Left lung (tissue), 10 donors: ENCODE measurements around the gene KLC4. TPM values are rescaled to one million over a fixed set of nuclear protein-coding genes. Genes with fewer than 3 reads are reported as not detected.
"Not testable (repeated sequence)": the region's sequence is repeated elsewhere in the genome, so short reads cannot be mapped to it uniquely, and the experiment has no call there.

ENCODE experiments used
- ATAC-seq: fragments of 200-7000 bp; cut with Tn5 transposase; one replicate; pipeline ENCODE4 v1.9.1; 2020; ENCODE audit warnings: moderate library complexity
- DNase-seq, 4 donors: peaks; one replicate each; pipeline ENCODE4 v3.0.0-alpha.2; 2013 to 2020
- H3K27ac ChIP-seq, 2 donors: fragments of 200-600 bp; sonication (generic) in 1 of 2; one replicate each; pipeline versions ENCODE4 v1.5.0 to v1.8.0; 2020 to 2021
- H3K27me3 ChIP-seq, 2 donors: fragments of 200-600 bp; sonication (generic) in 1 of 2; one replicate each; pipeline versions ENCODE4 v1.5.0 to v1.8.0; 2020 to 2021
- H3K36me3 ChIP-seq, 2 donors: fragments of 200-600 bp; sonication (generic) in 1 of 2; one replicate each; pipeline versions ENCODE4 v1.5.0 to v1.8.0; 2020 to 2021
- H3K4me1 ChIP-seq, 2 donors: fragments of 200-600 bp; one replicate each; pipeline ENCODE4 v1.8.0; 2021
- H3K4me3 ChIP-seq, 2 donors: fragments of 200-600 bp; sonication (generic) in 1 of 2; one replicate each; pipeline versions ENCODE4 v1.5.0 to v1.8.0; 2020 to 2021; ENCODE audit warnings: mild to moderate bottlenecking in 1 of 2
- H3K9me3 ChIP-seq, 2 donors: fragments of 200-600 bp; sonication (generic) in 1 of 2; one replicate each; pipeline versions ENCODE4 v1.5.0 to v1.8.0; 2020 to 2021
- intact Hi-C, 2 donors: fragments of 100-400 bp; cut with DNase I; formaldehyde crosslinking; loops; one replicate each; pipeline versions ENCODE4 v1.11.2 to v1.14.2; 2022
- polyA plus RNA-seq, 6 donors: library from polyadenylated mRNA; unstranded; fragments of 120-200 nt; gene quantifications; one replicate each; pipeline ENCODE4 v1.2.1, GENCODE V29; 2013; ENCODE audit not compliant: insufficient read length in 6 of 6
- total RNA-seq, 2 donors: library from RNA; stranded (reverse); fragmentation: NEBNext Ultra II Directional; extraction: Animal tissue kit (Norgen Biotek cat#: 25700); gene quantifications; one replicate each; pipeline ENCODE4 v1.2.1, GENCODE V29; 2021
- TF ChIP-seq, protein P1 (sequence below), 2 donors: fragments of 200-600 bp; sonication (generic) in 1 of 2; IDR thresholded peaks; one replicate each; pipeline versions ENCODE4 v1.5.0 to v1.8.0; 2021; ENCODE audit warnings: antibody characterized with exemption in 2 of 2
- donor health status: DM: no; HTN: yes; CAD: no.
- donor health status: DM: no; HTN: no; CAD: no.

KLC4 gene
- total and polyA plus RNA-seq, 8 donors: 20.2 to 55.6 (median 51.3) TPM

- Histone ChIP-seq H3K27ac (peak overlapping the region in 1 of 2 donors; percentile 19), H3K9me3 (no peaks in the 10 kb centered on the region), H3K4me1 (peaks cover 12 to 19% of the 10 kb centered on the region in 2 donors), H3K4me3 (peak overlapping the region; percentile 63 to 85), H3K27me3 (peaks cover 0 to 31% of the 10 kb centered on the region in 2 donors), H3K36me3 (peaks cover 0 to 7% of the 10 kb centered on the region in 2 donors)
- ATAC-seq (no peak), DNase-seq (no peak)
- TF ChIP-seq, protein P1, sequence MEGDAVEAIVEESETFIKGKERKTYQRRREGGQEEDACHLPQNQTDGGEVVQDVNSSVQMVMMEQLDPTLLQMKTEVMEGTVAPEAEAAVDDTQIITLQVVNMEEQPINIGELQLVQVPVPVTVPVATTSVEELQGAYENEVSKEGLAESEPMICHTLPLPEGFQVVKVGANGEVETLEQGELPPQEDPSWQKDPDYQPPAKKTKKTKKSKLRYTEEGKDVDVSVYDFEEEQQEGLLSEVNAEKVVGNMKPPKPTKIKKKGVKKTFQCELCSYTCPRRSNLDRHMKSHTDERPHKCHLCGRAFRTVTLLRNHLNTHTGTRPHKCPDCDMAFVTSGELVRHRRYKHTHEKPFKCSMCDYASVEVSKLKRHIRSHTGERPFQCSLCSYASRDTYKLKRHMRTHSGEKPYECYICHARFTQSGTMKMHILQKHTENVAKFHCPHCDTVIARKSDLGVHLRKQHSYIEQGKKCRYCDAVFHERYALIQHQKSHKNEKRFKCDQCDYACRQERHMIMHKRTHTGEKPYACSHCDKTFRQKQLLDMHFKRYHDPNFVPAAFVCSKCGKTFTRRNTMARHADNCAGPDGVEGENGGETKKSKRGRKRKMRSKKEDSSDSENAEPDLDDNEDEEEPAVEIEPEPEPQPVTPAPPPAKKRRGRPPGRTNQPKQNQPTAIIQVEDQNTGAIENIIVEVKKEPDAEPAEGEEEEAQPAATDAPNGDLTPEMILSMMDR (IDR thresholded peaks at IDR 0.05): no peak
- intact Hi-C loops: loop anchor here in 1 of 2 donors (10.0 kb wide), 1 partner anchor 47 kb away; no protein-coding TSS in a partner anchor
These were observed 18.6 kb downstream of the KLC4 start for GRCh38 chr6:43077981-43078511.

DNA sequence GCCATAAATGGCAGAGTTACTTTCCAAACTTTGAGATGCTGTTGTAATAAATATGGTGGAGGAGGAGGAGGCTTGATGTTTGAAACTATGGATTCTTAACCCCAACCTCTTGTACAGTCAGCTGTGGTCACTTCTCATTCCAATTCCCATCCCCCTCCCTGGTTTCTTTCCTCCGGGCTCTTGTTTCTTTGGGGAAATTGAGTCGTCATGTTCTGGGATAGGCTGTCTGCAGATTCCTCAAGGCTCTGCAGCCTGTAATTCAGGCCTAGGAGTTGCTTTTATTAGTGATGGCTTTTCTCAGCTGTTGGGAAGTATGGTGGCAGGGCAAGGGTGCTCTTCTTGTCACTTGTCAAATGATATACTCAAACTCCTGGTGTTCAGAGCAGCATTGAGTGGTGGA is 19.3 kb downstream of the KLC4 start:
- Histone ChIP-seq H3K27ac (no peak overlapping the region), H3K9me3 (no peaks in the 10 kb centered on the region), H3K4me3 (no peak overlapping the region), H3K4me1 (peaks cover 12 to 19% of the 10 kb centered on the region in 2 donors), H3K36me3 (peaks cover 0 to 2% of the 10 kb centered on the region in 2 donors), H3K27me3 (peaks cover 0 to 31% of the 10 kb centered on the region in 2 donors)
- DNase-seq (no peak), ATAC-seq (no peak)
- TF ChIP-seq, protein P1 (IDR thresholded peaks at IDR 0.05): no peak
- intact Hi-C loops: loop anchor here in 1 of 2 donors (10.0 kb wide), 1 partner anchor 46 kb away; no protein-coding TSS in a partner anchor

- TF ChIP-seq, protein P1 (IDR thresholded peaks at IDR 0.05): no peak
- H3K4me1 ChIP-seq: peaks cover 9 to 12% of the 10 kb centered on the region in 2 donors
- ATAC-seq (no peak), DNase-seq (no peak)
- H3K27me3 ChIP-seq: peaks cover 0 to 22% of the 10 kb centered on the region in 2 donors
- intact Hi-C loops: no loop called here
- H3K27ac ChIP-seq: no peak overlapping the region
- no peak overlapping the region for H3K4me3 ChIP-seq
- H3K36me3 ChIP-seq: no peaks in the 10 kb centered on the region
- no peaks in the 10 kb centered on the region for H3K9me3 ChIP-seq
These were observed 21.6 kb downstream of the KLC4 start for GRCh38 chr6:43081043-43081442.

DNA sequence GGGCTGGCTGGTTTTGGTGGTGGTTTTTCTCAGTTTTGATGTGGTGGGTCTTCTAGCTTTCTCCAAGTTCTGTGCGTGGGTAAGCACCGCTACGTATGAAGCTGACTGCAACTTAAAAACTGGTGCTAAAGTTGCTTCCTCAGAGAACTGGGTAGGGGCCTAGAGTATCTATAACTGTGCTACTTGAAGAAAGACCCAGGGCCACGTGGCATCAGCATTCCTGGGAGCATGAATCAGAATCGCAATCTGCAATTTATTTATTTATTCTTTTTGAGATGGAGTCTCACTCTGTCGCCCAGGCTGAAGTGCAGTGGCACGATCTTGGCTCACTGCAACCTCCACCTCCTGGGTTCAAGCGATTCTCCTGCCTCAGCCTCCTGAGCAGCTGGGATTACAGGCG is 22.5 kb downstream of the KLC4 start:
- H3K9me3 ChIP-seq, H3K4me3 ChIP-seq, DNase-seq, H3K36me3 ChIP-seq, intact Hi-C loops, H3K27ac ChIP-seq, H3K4me1 ChIP-seq: not testable (repeated sequence)
- peaks cover 0 to 13% of the 10 kb centered on the region in 2 donors for H3K27me3 ChIP-seq
- peak; percentile 16 for ATAC-seq

DNA sequence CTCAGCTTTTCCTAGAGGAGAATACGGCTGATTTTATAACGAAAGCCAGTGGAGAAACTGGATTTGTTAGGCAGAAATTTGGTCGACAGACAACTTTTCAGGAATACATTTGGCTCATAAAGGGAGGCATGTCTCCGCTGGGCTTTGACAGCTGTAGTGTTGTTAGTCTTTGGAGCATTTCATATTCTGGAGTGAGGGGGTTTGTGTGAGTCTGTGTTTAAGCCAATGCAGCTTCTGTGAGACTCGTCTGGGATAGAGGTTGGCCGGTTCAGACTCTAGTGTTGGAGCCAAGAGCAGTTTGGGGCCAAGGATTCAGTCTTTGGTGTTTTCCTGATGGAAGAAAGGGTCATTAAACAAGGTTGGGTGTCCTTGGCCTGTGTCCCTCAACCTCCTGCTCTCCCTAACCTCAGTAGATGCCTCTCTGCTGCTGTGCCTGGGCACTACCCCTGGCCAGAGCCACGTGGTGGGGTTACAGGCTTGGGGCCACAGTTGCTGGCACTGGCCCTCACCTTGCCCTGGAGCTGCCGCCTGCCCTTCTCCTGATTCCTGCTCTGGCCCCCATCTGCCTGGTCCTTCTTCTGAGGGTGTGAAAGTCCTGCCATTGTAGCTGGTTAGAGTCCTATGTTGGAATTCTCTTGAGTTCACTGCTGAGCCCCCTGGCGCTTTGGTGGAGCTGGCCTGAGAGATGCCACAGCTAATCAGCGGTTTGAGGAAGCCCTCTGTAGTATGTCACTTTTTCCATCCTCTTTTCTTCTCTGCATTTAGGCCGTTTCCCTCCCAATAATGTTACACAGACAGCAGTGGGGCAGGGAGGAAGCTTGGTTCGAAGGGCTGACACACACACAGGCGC is 23.6 kb downstream of the KLC4 start:
- peak in 1 of 4 donors; percentile 79 for DNase-seq
- H3K27ac ChIP-seq: peak overlapping the region in 1 of 2 donors; percentile 13
- intact Hi-C loops: no loop called here

More for the DNA sequence above, 23.6 kb downstream of the KLC4 start:
- no peak overlapping the region for H3K4me3 ChIP-seq
- peaks cover 0 to 9% of the 10 kb centered on the region in 2 donors for H3K4me1 ChIP-seq
- TF ChIP-seq, protein P1 (IDR thresholded peaks at IDR 0.05): no peak
- H3K27me3 ChIP-seq: peaks cover 0 to 2% of the 10 kb centered on the region in 2 donors
- H3K9me3 ChIP-seq: no peaks in the 10 kb centered on the region
- H3K36me3 ChIP-seq: no peaks in the 10 kb centered on the region
- no peak for ATAC-seq
